ENCODE measurements around the gene FAF1. TPM values are rescaled to one million over a fixed set of nuclear protein-coding genes. Genes with fewer than 3 reads are reported as not detected.

Gene FAF1
- total and polyA plus RNA-seq, 2 experiments from 2014 or later, result 7.2 to 49.1 TPM

DNA sequence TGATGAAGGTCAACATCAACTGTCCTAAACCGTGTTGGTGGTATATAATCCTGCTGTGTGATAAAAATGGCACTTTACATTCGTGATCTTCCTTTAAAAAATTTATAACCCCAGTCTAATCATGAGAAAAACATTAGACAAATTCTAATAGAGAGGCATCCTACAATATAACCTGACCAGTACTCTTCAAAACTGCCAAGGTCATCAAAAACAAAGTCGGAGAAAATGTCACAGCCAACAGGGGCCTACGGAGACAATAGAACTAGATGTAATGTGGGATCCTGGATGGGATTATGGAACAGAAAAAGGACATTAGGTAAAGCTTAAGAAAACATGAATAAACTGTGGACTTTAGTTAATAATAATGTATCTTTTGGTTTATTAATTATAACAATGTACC is 34.9 kb upstream of the FAF1 start:
- Histone ChIP-seq H3K27me3 (replicated peaks; ENCODE audit: insufficient read depth) (no peaks in the 10 kb centered on the region), H3K9me3 (ENCODE audit: low read depth) (no peaks in the 10 kb centered on the region), H3K4me1 (ENCODE audit: insufficient read depth) (peaks cover 4% of the 10 kb centered on the region), H2AFZ (no peak overlapping the region), H3K36me3 (ENCODE audit: low read depth) (no peaks in the 10 kb centered on the region), H3F3A (ENCODE audit: insufficient read depth) (no peaks in the 10 kb centered on the region), H3K9ac (no peak overlapping the region), H3K9me2 (ENCODE audit: insufficient read depth) (no peaks in the 10 kb centered on the region), H3K4me3 (no peak overlapping the region), H3K79me2 (ENCODE audit: insufficient read depth) (no peaks in the 10 kb centered on the region), H3K4me2 (ENCODE audit: unreplicated experiment) (no peak overlapping the region), H4K20me1 (ENCODE audit: insufficient read depth) (no peaks in the 10 kb centered on the region), H3K27ac (no peak overlapping the region)
- in situ Hi-C loops (cut with MboI), result no loop called here
- WGBS, 2 experiments (ENCODE audit: low coverage in 1 of 2, low lambda C conversion rate in 2 of 2, missing lambda C conversion rate in 2 of 2), result 80 to 81% methylated on average over 4 of the region's 4 CpGs
- TF ChIP-seq EZH2 (IDR thresholded peaks at IDR 0.05; ENCODE audit: insufficient read depth, poor library complexity, severe bottlenecking), result no peak
- TF ChIP-seq EZH2phosphoT487 (IDR thresholded peaks at IDR 0.05; ENCODE audit: insufficient read depth, low read depth), result no peak
- DNase-seq, result no peak

- Histone ChIP-seq H3K4me3 (no peak overlapping the region), H3K9ac (no peak overlapping the region), H3F3A (ENCODE audit: insufficient read depth) (no peaks in the 10 kb centered on the region), H3K27me3 (replicated peaks; ENCODE audit: insufficient read depth) (no peaks in the 10 kb centered on the region), H4K20me1 (ENCODE audit: insufficient read depth) (no peaks in the 10 kb centered on the region), H3K9me3 (ENCODE audit: low read depth) (no peaks in the 10 kb centered on the region), H3K27ac (no peak overlapping the region), H3K79me2 (ENCODE audit: insufficient read depth) (no peaks in the 10 kb centered on the region), H3K36me3 (ENCODE audit: low read depth) (no peaks in the 10 kb centered on the region), H3K4me1 (ENCODE audit: insufficient read depth) (peaks cover 7% of the 10 kb centered on the region), H3K4me2 (ENCODE audit: unreplicated experiment) (no peak overlapping the region), H2AFZ (no peak overlapping the region), H3K9me2 (ENCODE audit: insufficient read depth) (no peaks in the 10 kb centered on the region)
- in situ Hi-C loops (cut with MboI), result no loop called here
- 96 to 98% methylated on average over 3 of the region's 3 CpGs for WGBS, 2 experiments (ENCODE audit: low coverage in 1 of 2, low lambda C conversion rate in 2 of 2, missing lambda C conversion rate in 2 of 2)
- no peak for TF ChIP-seq EZH2 (IDR thresholded peaks at IDR 0.05; ENCODE audit: insufficient read depth, poor library complexity, severe bottlenecking)
- TF ChIP-seq EZH2phosphoT487 (IDR thresholded peaks at IDR 0.05; ENCODE audit: insufficient read depth, low read depth), result no peak
- DNase-seq, result no peak
Measured at GRCh38 chr1:50993645-50994044, 33.6 kb upstream of the FAF1 start.

DNA sequence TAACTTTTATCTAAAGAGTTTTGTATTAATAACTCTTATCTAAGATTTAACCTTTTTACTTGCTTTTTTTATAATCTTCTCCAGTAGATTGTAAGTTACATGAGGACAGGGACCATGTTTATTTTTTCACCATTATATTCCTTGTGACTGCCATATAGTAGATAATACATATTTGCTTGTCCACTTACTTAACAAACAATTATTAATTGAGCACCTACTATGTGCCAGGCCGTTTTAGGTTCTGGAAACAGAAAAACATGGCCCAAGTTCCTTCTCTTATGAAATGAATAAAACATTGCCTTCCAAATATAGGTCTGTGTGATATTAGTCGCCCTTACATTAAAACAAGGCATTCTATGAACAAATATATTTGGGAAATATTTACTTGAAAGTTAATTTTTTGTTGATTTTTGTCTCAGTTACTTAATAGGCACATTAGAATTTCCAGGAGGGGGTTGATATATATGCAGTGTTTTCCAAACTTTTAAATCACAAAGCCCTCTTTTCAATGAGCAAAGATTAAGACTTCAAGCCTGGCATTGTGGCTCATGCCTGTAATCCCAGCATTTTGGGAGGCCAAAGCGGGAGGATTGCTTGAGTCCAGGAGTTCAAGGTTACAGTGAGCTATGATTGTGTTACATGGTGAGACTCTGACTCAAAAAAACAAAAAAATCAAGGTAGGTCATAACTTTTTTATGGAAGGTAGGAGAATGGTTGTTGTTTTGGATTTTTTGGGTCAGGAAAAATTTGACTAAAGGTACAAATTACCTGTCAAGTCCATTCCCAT is 32.7 kb upstream of the FAF1 start:
- Histone ChIP-seq H3F3A (ENCODE audit: insufficient read depth) (no peaks in the 10 kb centered on the region), H3K9ac (no peak overlapping the region), H3K79me2 (ENCODE audit: insufficient read depth) (no peaks in the 10 kb centered on the region), H3K4me2 (ENCODE audit: unreplicated experiment) (no peak overlapping the region), H3K36me3 (ENCODE audit: low read depth) (no peaks in the 10 kb centered on the region), H3K9me3 (ENCODE audit: low read depth) (no peaks in the 10 kb centered on the region), H3K27me3 (replicated peaks; ENCODE audit: insufficient read depth) (no peaks in the 10 kb centered on the region), H3K4me1 (ENCODE audit: insufficient read depth) (peaks cover 7% of the 10 kb centered on the region), H4K20me1 (ENCODE audit: insufficient read depth) (no peaks in the 10 kb centered on the region), H3K4me3 (no peak overlapping the region), H3K27ac (no peak overlapping the region), H3K9me2 (ENCODE audit: insufficient read depth) (no peaks in the 10 kb centered on the region), H2AFZ (no peak overlapping the region)
- no peak for DNase-seq
- 82 to 89% methylated on average over 3 of the region's 3 CpGs for WGBS, 2 experiments (ENCODE audit: low coverage in 1 of 2, low lambda C conversion rate in 2 of 2, missing lambda C conversion rate in 2 of 2)
- TF ChIP-seq EZH2 (IDR thresholded peaks at IDR 0.05; ENCODE audit: insufficient read depth, poor library complexity, severe bottlenecking) (no peak), EZH2phosphoT487 (IDR thresholded peaks at IDR 0.05; ENCODE audit: insufficient read depth, low read depth) (no peak)
- in situ Hi-C loops (cut with MboI), result no loop called here

DNA sequence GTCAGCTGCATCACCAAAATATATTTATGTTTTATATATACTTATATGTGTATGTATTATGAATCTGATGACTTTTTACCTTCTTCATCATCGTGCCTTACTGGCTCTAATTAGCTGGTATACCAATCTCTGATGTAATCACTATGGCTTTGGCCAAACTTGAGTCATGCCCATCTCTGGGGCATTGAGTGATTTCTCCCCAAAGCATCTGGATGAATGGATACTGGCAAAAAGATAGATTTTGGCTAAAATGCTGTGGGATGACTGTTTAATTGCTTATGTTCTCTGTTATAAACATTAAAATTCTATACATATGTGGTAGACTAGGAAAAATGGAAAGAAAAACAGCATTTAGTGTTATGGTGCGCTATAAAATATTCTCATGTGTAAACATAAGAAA is 29.6 kb upstream of the FAF1 start:
- Histone ChIP-seq H3K27me3 (replicated peaks; ENCODE audit: insufficient read depth) (no peaks in the 10 kb centered on the region), H3K4me2 (ENCODE audit: unreplicated experiment) (no peak overlapping the region), H3K4me1 (ENCODE audit: insufficient read depth) (peaks cover 7% of the 10 kb centered on the region), H4K20me1 (ENCODE audit: insufficient read depth) (no peaks in the 10 kb centered on the region), H3K27ac (no peak overlapping the region), H3K9me2 (ENCODE audit: insufficient read depth) (no peaks in the 10 kb centered on the region), H3K9ac (no peak overlapping the region), H2AFZ (no peak overlapping the region), H3K36me3 (ENCODE audit: low read depth) (no peaks in the 10 kb centered on the region), H3K79me2 (ENCODE audit: insufficient read depth) (no peaks in the 10 kb centered on the region), H3K9me3 (ENCODE audit: low read depth) (no peaks in the 10 kb centered on the region), H3F3A (ENCODE audit: insufficient read depth) (no peaks in the 10 kb centered on the region), H3K4me3 (no peak overlapping the region)
- in situ Hi-C loops (cut with MboI), result no loop called here
- 65 to 66% methylated on average over 2 of the region's 2 CpGs for WGBS, 2 experiments (ENCODE audit: low coverage in 1 of 2, low lambda C conversion rate in 2 of 2, missing lambda C conversion rate in 2 of 2)
- peak; percentile 83 for DNase-seq
- TF ChIP-seq EZH2 (IDR thresholded peaks at IDR 0.05; ENCODE audit: insufficient read depth, poor library complexity, severe bottlenecking) (no peak), EZH2phosphoT487 (IDR thresholded peaks at IDR 0.05; ENCODE audit: insufficient read depth, low read depth) (no peak)

Data from GM23248 (cell line).